Left renal pelvis (tissue), 4 donors: Measurements from ENCODE around the gene PGK1. TPM values are rescaled to one million over a fixed set of nuclear protein-coding genes. Genes with fewer than 3 reads are reported as not detected.

ENCODE experiments used
- DNase-seq, 4 donors: peaks; one replicate each; pipeline ENCODE4 v3.0.0-alpha.2; 2013; ENCODE audit warnings: low read depth in 4 of 4, low spot score in 3 of 4
- polyA plus RNA-seq, 4 donors: library from polyadenylated mRNA; unstranded; fragments of 120-200 nt; gene quantifications; one replicate each; pipeline ENCODE4 v1.2.1, GENCODE V29; 2013; ENCODE audit not compliant: insufficient read length in 4 of 4

PGK1 gene
- polyA plus RNA-seq, 4 donors: 228 to 448 (median 382) TPM

DNA sequence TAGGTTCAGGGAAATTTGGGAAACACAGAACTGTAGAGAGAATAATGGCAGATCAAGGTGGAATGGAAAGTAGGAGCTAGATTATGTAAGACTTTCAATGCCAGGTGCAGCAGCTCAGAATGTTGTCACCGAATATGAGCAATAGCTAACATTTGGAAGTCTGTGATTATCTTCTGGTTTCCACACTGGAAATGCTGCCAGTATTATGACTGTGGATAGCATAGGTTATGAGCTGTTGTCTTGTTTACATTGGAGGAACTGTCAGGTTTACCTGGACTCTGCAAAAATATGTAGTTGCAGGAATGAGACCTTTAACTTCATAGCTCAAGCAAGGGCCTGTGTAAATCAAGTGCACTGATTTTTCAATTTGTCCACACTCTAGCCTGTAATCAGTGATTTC is 61.4 kb downstream of the PGK1 start:
- no peak for DNase-seq

DNA sequence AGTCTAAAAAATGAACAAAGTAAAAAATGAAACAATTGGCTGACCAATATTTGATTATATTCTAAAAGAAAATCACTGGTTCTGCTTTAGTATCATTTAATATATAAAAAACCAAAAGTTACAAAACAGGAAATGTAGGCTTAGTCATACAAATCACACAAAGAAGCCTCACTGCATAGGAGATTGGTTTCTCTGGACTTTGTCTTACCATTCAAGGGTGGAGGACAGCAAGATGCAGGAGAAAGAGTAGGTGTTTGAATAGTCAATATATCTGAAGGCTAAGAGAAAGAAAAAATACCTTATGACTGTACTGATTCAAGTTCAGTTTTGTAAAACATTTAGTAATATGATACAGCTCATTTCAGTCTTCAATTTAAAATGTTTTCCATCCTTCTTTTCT is 64.0 kb downstream of the PGK1 start:
- DNase-seq: no peak

Other genes starting within 250 kb of the PGK1 start
- gene MAGT1, start 208.8 kb upstream of the PGK1 start, polyA plus RNA-seq: 100 to 1,000 TPM in 1 of 4 donors, 10 to 100 TPM in 3; 78.4 to 101 (median 90.9) TPM
- 100 to 1,000 TPM; 168 to 377 (median 280) TPM for gene COX7B, start 204.8 kb upstream of the PGK1 start, polyA plus RNA-seq
- gene ATP7A, start 193.6 kb upstream of the PGK1 start, polyA plus RNA-seq: 10 to 100 TPM; 14.5 to 18.0 (median 16.8) TPM
- under 1 TPM in 3 of 4 donors, not detected in 1; 0.19 to 0.66 (median 0.26) TPM for gene PGAM4, start 134.6 kb upstream of the PGK1 start, polyA plus RNA-seq
- 10 to 100 TPM; 36.3 to 65.8 (median 47.9) TPM for gene TAF9B, start 35.4 kb downstream of the PGK1 start, polyA plus RNA-seq
- 1 to 10 TPM; 1.9 to 3.3 (median 2.4) TPM for gene CYSLTR1, start 223.4 kb downstream of the PGK1 start, polyA plus RNA-seq